ENCODE measurements around the gene CWC27.
"Not testable (repeated sequence)": the region's sequence is repeated elsewhere in the genome, so short reads cannot be mapped to it uniquely, and the experiment has no call there.

CWC27 gene

DNA sequence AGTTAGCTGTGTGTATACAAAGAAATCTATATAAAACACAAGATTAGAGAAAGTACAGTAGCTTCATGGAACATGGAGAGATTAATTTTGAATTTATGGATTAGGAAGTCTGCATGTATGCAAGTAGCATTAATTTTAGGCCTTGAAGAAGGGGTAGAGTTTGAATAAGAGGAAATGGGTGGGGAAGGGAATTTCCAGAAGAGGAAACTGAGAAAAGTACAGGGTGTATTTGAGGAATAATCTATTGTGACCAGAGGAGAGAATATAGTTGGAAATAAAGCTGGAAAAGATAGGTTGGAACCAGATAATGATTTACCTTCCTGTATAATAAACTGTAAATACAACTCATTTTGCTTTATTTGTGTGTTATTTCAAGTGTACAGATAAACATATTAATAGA, 53.6 kb downstream of the CWC27 start:
- peaks cover 6% of the 10 kb centered on the region; the same call in 1 of the 2 replicates for H3K36me3 ChIP-seq (ENCODE audit: insufficient read depth, low read length)
- H3K9ac ChIP-seq (ENCODE audit: low read depth, low read length, poor library complexity, severe bottlenecking): no peak overlapping the region
- no peak overlapping the region for H3K4me2 ChIP-seq (ENCODE audit: low read depth, low read length, poor library complexity, severe bottlenecking)
- TF ChIP-seq EZH2phosphoT487 (IDR thresholded peaks at IDR 0.05; ENCODE audit: borderline replicate concordance): no peak
- TF ChIP-seq, protein P1, sequence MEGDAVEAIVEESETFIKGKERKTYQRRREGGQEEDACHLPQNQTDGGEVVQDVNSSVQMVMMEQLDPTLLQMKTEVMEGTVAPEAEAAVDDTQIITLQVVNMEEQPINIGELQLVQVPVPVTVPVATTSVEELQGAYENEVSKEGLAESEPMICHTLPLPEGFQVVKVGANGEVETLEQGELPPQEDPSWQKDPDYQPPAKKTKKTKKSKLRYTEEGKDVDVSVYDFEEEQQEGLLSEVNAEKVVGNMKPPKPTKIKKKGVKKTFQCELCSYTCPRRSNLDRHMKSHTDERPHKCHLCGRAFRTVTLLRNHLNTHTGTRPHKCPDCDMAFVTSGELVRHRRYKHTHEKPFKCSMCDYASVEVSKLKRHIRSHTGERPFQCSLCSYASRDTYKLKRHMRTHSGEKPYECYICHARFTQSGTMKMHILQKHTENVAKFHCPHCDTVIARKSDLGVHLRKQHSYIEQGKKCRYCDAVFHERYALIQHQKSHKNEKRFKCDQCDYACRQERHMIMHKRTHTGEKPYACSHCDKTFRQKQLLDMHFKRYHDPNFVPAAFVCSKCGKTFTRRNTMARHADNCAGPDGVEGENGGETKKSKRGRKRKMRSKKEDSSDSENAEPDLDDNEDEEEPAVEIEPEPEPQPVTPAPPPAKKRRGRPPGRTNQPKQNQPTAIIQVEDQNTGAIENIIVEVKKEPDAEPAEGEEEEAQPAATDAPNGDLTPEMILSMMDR (conservative IDR thresholded peaks at IDR 0.05; ENCODE audit: low read length): no peak
- no peaks in the 10 kb centered on the region for H3K4me1 ChIP-seq (ENCODE audit: insufficient read depth, low read length, poor library complexity, severe bottlenecking)
- no peaks in the 10 kb centered on the region for H3K27me3 ChIP-seq (ENCODE audit: insufficient read depth, low read length, poor library complexity, severe bottlenecking)
- H3K9me3 ChIP-seq (ENCODE audit: insufficient read depth, low read depth, low read length): no peaks in the 10 kb centered on the region
- H3F3A ChIP-seq (ENCODE audit: low read depth): no peaks in the 10 kb centered on the region
- H2AFZ ChIP-seq (ENCODE audit: low read length): no peak overlapping the region
- no peaks in the 10 kb centered on the region for H3K9me2 ChIP-seq (replicated peaks; ENCODE audit: low read depth, low read length)
- no peaks in the 10 kb centered on the region for H3K79me2 ChIP-seq (ENCODE audit: insufficient read depth, low read length)
- no peak overlapping the region for H3K4me3 ChIP-seq (ENCODE audit: low read length, poor library complexity, severe bottlenecking)
- no peaks in the 10 kb centered on the region for H4K20me1 ChIP-seq (ENCODE audit: insufficient read depth, low read length, poor library complexity, severe bottlenecking)

DNA sequence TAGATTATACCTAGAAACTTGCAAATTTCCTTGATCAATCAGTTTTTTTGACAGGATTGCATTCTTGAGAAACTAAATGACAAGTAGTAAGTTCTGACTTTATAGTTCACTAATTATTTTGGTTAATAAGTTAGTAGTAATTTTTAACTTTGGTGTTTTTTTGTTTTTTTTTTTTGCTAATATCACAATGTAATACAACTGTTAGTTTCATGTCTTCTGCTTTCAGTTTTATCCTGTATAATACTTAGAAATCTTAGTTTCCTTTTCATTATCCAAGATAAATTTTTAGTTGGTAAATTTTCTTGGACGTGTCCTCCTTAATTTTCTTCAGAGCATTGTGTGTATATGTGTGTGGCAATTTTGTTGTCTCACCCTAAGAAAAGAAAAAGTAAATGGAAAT, 57.8 kb downstream of the CWC27 start:
- Histone ChIP-seq H3F3A (ENCODE audit: low read depth) (no peaks in the 10 kb centered on the region), H3K79me2 (ENCODE audit: insufficient read depth, low read length) (no peaks in the 10 kb centered on the region), H3K36me3 (ENCODE audit: insufficient read depth, low read length) (peaks cover 2% of the 10 kb centered on the region; the same call in 1 of the 2 replicates), H3K9me2 (replicated peaks; ENCODE audit: low read depth, low read length) (no peaks in the 10 kb centered on the region), H3K27me3 (ENCODE audit: insufficient read depth, low read length, poor library complexity, severe bottlenecking) (no peaks in the 10 kb centered on the region), H3K4me3 (ENCODE audit: low read length, poor library complexity, severe bottlenecking) (no peak overlapping the region), H2AFZ (ENCODE audit: low read length) (no peak overlapping the region), H3K9me3 (ENCODE audit: insufficient read depth, low read depth, low read length) (no peaks in the 10 kb centered on the region), H3K9ac (ENCODE audit: low read depth, low read length, poor library complexity, severe bottlenecking) (no peak overlapping the region), H3K4me1 (ENCODE audit: insufficient read depth, low read length, poor library complexity, severe bottlenecking) (no peaks in the 10 kb centered on the region), H4K20me1 (ENCODE audit: insufficient read depth, low read length, poor library complexity, severe bottlenecking) (no peaks in the 10 kb centered on the region), H3K4me2 (ENCODE audit: low read depth, low read length, poor library complexity, severe bottlenecking) (no peak overlapping the region)
- TF ChIP-seq, protein P1 (conservative IDR thresholded peaks at IDR 0.05; ENCODE audit: low read length): no peak
- TF ChIP-seq EZH2phosphoT487 (IDR thresholded peaks at IDR 0.05; ENCODE audit: borderline replicate concordance): no peak

DNA sequence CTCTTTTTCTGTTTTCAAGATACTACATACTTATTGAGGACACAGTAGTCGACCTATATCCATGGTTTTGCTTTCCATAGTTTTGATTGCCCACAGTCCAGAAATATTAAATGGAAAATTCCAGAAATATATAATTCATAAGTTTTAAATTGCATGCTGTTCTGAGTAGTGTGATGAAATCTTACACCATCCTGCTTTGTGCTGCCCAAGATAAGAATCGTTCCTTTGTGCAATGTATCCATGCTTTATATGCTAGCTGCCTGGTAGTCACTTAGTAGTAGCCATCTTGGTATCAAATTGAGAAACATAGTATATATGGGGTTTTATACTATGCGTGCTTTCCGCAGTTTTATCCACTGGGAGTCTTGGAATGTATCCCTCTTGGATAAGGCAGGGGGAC, 59.0 kb downstream of the CWC27 start:
- Histone ChIP-seq H3K4me2 (ENCODE audit: low read depth, low read length, poor library complexity, severe bottlenecking) (no peak overlapping the region), H3K9ac (ENCODE audit: low read depth, low read length, poor library complexity, severe bottlenecking) (no peak overlapping the region), H3K9me3 (ENCODE audit: insufficient read depth, low read depth, low read length) (no peaks in the 10 kb centered on the region), H3K4me3 (ENCODE audit: low read length, poor library complexity, severe bottlenecking) (no peak overlapping the region), H3K79me2 (ENCODE audit: insufficient read depth, low read length) (no peaks in the 10 kb centered on the region), H2AFZ (ENCODE audit: low read length) (no peak overlapping the region), H3K27me3 (ENCODE audit: insufficient read depth, low read length, poor library complexity, severe bottlenecking) (no peaks in the 10 kb centered on the region), H3K4me1 (ENCODE audit: insufficient read depth, low read length, poor library complexity, severe bottlenecking) (no peaks in the 10 kb centered on the region), H3K36me3 (ENCODE audit: insufficient read depth, low read length) (peaks cover 2% of the 10 kb centered on the region; the same call in 1 of the 2 replicates), H3K9me2 (replicated peaks; ENCODE audit: low read depth, low read length) (no peaks in the 10 kb centered on the region), H3F3A (ENCODE audit: low read depth) (no peaks in the 10 kb centered on the region), H4K20me1 (ENCODE audit: insufficient read depth, low read length, poor library complexity, severe bottlenecking) (no peaks in the 10 kb centered on the region)
- no peak for TF ChIP-seq EZH2phosphoT487 (IDR thresholded peaks at IDR 0.05; ENCODE audit: borderline replicate concordance)
- TF ChIP-seq, protein P1 (conservative IDR thresholded peaks at IDR 0.05; ENCODE audit: low read length): no peak

- not testable (repeated sequence) for H3K9me2 ChIP-seq (replicated peaks; ENCODE audit: low read depth, low read length); H3K27me3 ChIP-seq (ENCODE audit: insufficient read depth, low read length, poor library complexity, severe bottlenecking); H3K4me1 ChIP-seq (ENCODE audit: insufficient read depth, low read length, poor library complexity, severe bottlenecking); H3K9me3 ChIP-seq (ENCODE audit: insufficient read depth, low read depth, low read length); H3F3A ChIP-seq (ENCODE audit: low read depth); H3K4me2 ChIP-seq (ENCODE audit: low read depth, low read length, poor library complexity, severe bottlenecking); H3K4me3 ChIP-seq (ENCODE audit: low read length, poor library complexity, severe bottlenecking); H4K20me1 ChIP-seq (ENCODE audit: insufficient read depth, low read length, poor library complexity, severe bottlenecking); H3K36me3 ChIP-seq (ENCODE audit: insufficient read depth, low read length); H3K79me2 ChIP-seq (ENCODE audit: insufficient read depth, low read length); H2AFZ ChIP-seq (ENCODE audit: low read length); H3K9ac ChIP-seq (ENCODE audit: low read depth, low read length, poor library complexity, severe bottlenecking)
Observed at GRCh38 chr5:64830650-64831049, 61.9 kb downstream of the CWC27 start.
